GM12874 (cell line): ENCODE results near the gene CCNDBP1.
A peak's percentile ranks its signal among the peaks of the same experiment; 100 is the strongest.

Experiments
- TF ChIP-seq, protein P1 (sequence below): IDR thresholded peaks from 2 replicates; pipeline ENCODE4 v1.5.1; 2011; ENCODE audit warnings: low read depth, mild to moderate bottlenecking, control low read depth, low read length, moderate library complexity; ENCODE audit not compliant: insufficient read depth

CCNDBP1 gene, protein sequence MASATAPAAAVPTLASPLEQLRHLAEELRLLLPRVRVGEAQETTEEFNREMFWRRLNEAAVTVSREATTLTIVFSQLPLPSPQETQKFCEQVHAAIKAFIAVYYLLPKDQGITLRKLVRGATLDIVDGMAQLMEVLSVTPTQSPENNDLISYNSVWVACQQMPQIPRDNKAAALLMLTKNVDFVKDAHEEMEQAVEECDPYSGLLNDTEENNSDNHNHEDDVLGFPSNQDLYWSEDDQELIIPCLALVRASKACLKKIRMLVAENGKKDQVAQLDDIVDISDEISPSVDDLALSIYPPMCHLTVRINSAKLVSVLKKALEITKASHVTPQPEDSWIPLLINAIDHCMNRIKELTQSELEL

DNA sequence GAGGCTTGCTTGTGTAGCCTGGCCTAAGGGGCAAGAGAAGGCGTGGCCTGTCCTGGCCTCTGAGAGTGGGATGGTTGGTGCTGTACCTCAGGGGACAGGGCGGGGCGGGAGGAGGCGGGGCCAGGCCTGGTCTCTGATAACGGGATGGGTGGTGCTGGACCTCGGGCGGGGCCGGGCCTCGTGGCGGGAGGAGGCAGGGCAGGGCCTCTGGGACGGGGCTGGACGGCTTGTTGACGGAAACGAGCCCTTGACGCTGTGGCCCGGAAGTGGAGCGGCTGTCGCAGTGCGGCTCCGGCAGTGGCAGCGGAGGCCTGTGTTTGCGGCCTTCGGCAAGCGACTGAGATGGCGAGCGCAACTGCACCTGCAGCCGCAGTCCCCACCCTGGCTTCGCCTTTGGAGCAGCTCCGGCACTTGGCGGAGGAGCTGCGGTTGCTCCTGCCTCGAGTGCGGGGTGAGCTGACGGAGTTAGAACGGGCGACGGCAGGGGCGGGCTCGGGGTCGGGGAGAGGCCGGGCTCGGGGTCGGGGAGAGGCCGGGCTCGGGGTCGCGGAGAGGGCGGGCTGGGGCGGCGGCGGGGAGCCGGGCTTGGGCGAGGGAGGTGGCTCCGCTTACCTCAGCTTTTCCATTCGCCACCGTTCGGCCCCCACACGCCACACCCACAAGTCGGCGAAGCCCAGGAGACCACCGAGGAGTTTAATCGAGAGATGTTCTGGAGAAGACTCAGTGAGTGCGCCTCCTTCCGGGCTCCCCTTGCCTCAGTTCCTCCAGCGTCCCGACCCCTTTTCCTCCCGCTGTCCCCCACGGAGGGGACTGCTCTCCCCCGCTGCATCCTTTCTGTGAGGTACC, at the start of gene CCNDBP1:
TSS of gene CCNDBP1 (plus strand) at position 247 of the 846 bp plus-strand sequence. CDS start at position 343, 96 bp downstream.
- TF ChIP-seq, protein P1, sequence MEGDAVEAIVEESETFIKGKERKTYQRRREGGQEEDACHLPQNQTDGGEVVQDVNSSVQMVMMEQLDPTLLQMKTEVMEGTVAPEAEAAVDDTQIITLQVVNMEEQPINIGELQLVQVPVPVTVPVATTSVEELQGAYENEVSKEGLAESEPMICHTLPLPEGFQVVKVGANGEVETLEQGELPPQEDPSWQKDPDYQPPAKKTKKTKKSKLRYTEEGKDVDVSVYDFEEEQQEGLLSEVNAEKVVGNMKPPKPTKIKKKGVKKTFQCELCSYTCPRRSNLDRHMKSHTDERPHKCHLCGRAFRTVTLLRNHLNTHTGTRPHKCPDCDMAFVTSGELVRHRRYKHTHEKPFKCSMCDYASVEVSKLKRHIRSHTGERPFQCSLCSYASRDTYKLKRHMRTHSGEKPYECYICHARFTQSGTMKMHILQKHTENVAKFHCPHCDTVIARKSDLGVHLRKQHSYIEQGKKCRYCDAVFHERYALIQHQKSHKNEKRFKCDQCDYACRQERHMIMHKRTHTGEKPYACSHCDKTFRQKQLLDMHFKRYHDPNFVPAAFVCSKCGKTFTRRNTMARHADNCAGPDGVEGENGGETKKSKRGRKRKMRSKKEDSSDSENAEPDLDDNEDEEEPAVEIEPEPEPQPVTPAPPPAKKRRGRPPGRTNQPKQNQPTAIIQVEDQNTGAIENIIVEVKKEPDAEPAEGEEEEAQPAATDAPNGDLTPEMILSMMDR: peak; percentile 66

DNA sequence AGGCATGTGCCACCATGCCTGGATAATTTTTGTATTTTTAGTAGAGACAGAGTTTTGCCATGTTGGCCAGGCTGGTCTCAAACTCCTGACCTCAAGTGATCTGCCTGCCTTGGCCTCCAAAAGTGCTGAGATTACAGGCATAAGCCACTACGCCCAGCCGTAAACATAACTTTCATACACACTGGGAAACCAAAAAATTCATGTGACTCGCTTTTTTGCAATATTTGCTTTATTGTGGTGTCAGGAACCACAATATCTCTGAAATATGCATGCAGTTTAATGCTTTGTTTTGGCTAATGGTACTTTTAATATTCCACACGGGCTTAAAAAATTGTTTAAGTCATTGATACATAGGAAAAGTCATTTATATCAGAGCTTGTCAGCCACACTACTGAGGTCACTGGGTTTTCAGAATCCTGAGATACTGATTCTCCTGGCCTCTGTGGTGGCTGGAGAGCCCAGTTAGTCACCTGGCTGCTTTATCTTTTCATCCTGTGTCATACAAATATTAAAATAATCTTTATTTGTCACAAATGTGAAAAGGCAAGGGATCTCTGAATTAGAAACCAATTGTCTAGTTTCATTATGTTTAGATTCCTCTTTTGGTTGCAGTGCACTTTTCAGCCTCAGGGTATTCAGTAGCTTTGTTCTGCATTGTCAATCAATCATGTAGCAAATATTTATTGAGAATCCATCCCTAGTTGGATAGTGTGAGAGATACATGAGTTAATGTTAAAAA, 41.8 kb upstream of the CCNDBP1 start:
- TF ChIP-seq, protein P1: peak; percentile 6; the same call in 1 of the 2 replicates

DNA sequence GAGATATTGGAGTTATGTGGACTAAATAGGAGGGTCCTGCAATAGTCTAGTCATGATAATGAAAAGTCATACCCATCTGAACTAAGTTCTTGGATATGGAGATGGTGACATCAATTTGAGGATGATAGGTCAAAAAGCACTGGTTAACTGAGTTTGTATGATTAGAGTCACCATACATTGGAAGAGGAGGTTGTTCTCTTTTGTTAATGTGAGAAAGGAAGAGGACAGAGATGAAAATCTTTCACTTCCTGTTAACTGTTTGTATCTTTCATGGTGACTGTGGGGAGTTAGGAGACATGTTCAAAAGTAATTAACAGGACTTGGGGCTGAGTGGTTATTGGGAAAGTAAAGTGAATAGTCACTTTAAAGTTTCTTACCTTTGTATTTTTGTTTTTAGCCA, 40.7 kb upstream of the CCNDBP1 start:
- TF ChIP-seq, protein P1: no peak

DNA sequence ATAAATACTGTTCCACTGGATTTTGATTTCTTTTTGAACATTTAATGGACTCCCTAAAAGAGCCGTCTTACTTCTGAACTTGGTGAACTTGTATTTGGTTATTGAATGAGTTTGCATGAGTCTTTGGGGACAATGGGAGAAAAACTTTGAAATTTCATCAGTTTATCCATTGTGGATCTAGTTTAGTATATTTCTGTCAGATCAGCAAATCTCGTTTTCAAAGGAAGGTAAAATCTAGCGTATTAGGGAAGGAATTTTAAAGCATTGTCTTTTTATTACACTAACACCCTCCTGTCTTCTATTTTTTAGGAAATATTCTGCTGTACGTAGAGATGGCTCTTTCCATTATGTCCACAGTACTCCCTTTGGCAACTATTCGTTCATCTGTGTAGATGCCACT, 39.0 kb upstream of the CCNDBP1 start:
- TF ChIP-seq, protein P1: no peak

DNA sequence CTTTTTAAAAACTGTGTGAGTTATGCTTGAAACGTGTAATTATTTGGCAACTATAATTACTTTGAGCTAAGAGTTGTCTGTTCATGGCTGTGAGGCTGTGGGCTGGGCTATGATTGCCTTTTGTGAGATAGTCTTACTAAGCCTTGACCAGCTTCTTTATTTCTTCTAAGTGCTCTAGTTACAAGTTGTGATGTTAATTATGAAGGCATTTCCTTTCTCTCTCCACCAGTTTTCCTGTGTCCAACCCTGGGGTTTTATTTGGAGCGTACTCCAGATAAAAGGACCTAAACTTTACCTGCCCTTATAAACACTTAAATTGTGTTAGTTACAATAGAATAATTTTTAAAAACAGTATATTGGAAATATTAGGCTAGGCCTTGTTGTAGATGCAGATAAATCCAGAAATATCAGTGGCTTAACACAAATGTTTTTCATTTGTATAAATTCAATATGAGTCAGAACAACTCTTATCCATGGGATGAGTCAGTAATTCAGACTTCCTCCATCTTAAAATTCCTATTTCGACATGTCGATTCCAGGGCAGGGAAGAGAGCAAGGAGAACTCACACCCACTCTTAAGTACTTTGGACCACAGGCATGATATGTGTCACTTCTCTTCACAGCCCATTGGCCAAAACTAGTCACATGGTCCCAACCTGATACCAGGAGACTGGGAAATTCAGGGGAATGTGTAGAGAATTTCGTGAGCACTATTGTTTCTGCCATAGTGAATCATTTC, 34.8 kb upstream of the CCNDBP1 start:
- TF ChIP-seq, protein P1: no peak

DNA sequence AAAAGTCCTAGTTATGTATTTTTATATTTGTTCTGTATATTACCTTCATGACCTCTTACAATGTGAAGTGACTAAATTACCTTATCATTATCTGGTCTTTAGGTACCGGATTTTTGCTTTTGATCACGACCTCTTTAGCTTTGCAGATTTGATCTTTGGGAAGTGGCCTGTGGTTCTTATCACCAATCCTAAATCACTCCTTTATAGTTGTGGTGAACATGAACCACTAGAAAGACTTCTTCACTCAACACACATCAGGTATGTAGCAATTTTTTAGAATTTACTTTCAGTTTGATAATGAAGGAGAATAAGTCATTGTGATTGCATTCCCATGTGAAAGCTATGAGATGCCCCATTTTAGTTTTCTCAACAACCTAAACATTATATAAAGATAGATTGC, 33.5 kb upstream of the CCNDBP1 start:
- TF ChIP-seq, protein P1: no peak
